Suprapubic skin (tissue), 4 donors: Measurements from ENCODE around the gene BLOC1S4.

ENCODE experiments used
- EP300 ChIP-seq: sonication (generic); formaldehyde crosslinking; IDR thresholded peaks from one replicate; pipeline ENCODE4 v1.6.1; 2017; ENCODE audit warnings: antibody characterized with exemption
- POLR2A ChIP-seq, 2 donors: fragments of 450-650 bp; IDR thresholded peaks; one replicate each; pipeline ENCODE4 v1.6.1; 2017; ENCODE audit warnings: antibody characterized with exemption in 2 of 2, mild to moderate bottlenecking in 2 of 2, moderate library complexity in 2 of 2
- POLR2AphosphoS5 ChIP-seq, 3 donors: sonication (generic); formaldehyde crosslinking; IDR thresholded peaks; one replicate each; pipeline ENCODE4 v1.6.1; 2017; ENCODE audit warnings: antibody characterized with exemption in 3 of 3

DNA sequence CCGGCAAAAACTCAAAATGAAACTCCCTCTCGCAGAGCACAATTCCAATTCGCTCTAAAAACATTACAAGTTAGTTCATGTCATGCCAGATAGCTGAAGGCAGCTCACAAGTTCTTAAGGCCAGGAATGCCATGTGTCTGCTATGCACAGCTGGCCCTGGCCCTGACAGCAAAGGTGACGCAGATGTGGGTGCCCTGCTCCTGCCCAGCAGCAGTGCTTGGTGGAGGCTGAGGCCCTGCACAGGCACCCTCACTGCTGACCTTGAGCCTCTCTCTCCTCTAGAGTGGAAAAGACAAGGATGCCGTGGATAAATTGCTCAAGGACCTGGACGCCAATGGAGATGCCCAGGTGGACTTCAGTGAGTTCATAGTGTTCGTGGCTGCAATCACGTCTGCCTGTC is 19.4 kb upstream of the BLOC1S4 start:
- no peak for TF ChIP-seq POLR2A (IDR thresholded peaks at IDR 0.05)
- TF ChIP-seq EP300: no peak
- no peak for TF ChIP-seq POLR2AphosphoS5 (IDR thresholded peaks at IDR 0.05)
